IMR-90 (cell line): ENCODE results near the gene PLCXD1. TPM values are rescaled to one million over a fixed set of nuclear protein-coding genes. Genes with fewer than 3 reads are reported as not detected.

Experiments used
- ATAC-seq: fragments of 200-7000 bp; cut with Tn5 transposase; 2 replicates; pipeline ENCODE4 v1.9.1; 2020; ENCODE audit warnings: low read depth, mild to moderate bottlenecking, moderate library complexity
- BruUV-seq: library from RNA; stranded (reverse); fragments of 400-500 nt; replicated peaks from 2 replicates; lab custom pipeline; 2021; lab: Mats Ljungman, UMichigan
- CTCF ChIA-PET: fragments of 300-600 bp; formaldehyde crosslinking; extraction: SDS; loops from one replicate; lab custom pipeline; 2021; ENCODE audit warnings: antibody characterized with exemption; lab: Yijun Ruan, JAX
- POLR2A ChIA-PET: fragments of 300-600 bp; sonication (Branson Sonifier 250); formaldehyde crosslinking; loops from one replicate; lab custom pipeline; 2022; ENCODE audit warnings: antibody characterized with exemption; ENCODE audit not compliant: unreplicated experiment; lab: Charles Lee
- DNase-seq: peaks from one replicate; pipeline ENCODE4 v3.0.0; 2013
- H2AFZ ChIP-seq: replicated peaks from 2 replicates; pipeline ENCODE3; 2013; ENCODE audit warnings: low read length, mild to moderate bottlenecking; ENCODE audit not compliant: poor library complexity
- H2AK5ac ChIP-seq: 2 replicates; pipeline ENCODE4 v1.6.1; 2013; ENCODE audit warnings: low read depth, low read length, inconsistent platforms
- H2AK9ac ChIP-seq: replicated peaks from 2 replicates; pipeline ENCODE3; 2013; ENCODE audit warnings: mild to moderate bottlenecking, low read depth, low read length, moderate library complexity; ENCODE audit not compliant: poor library complexity
- H2BK120ac ChIP-seq: 2 replicates; pipeline ENCODE4 v1.6.1; 2013; ENCODE audit warnings: low read depth, low read length, inconsistent platforms
- H2BK15ac ChIP-seq: 3 replicates; pipeline ENCODE4 v1.6.1; 2013; ENCODE audit warnings: low read depth, low read length, inconsistent platforms
- H2BK20ac ChIP-seq: 2 replicates; pipeline ENCODE4 v1.6.1; 2013; ENCODE audit warnings: low read depth, mild to moderate bottlenecking, inconsistent platforms, low read length, moderate library complexity
- H2BK5ac ChIP-seq: 2 replicates; pipeline ENCODE4 v1.6.1; 2013; ENCODE audit warnings: mild to moderate bottlenecking, low read depth, low read length, inconsistent platforms; ENCODE audit not compliant: poor library complexity, severe bottlenecking
- H3K14ac ChIP-seq: replicated peaks from 2 replicates; pipeline ENCODE4 v1.6.1; 2013; ENCODE audit warnings: low read depth, low read length, inconsistent platforms
- H3K18ac ChIP-seq: 2 replicates; pipeline ENCODE4 v1.6.1; 2013; ENCODE audit warnings: low read depth, low read length, control low read depth
- H3K23ac ChIP-seq: 2 replicates; pipeline ENCODE4 v1.6.1; 2013; ENCODE audit warnings: low read depth, low read length, inconsistent platforms
- H3K27ac ChIP-seq: 2 replicates; pipeline ENCODE4 v1.5.1; 2013; ENCODE audit warnings: mild to moderate bottlenecking, control low read depth, low read length; ENCODE audit not compliant: insufficient read depth
- H3K27me3 ChIP-seq: 2 replicates; pipeline ENCODE4 v1.6.1; 2013; ENCODE audit warnings: low read length; ENCODE audit not compliant: control insufficient read depth, insufficient read depth
- H3K36me3 ChIP-seq: 2 replicates; pipeline ENCODE4 v1.6.1; 2013; ENCODE audit warnings: low read length, mixed read lengths; ENCODE audit not compliant: control insufficient read depth, insufficient read depth
- H3K4ac ChIP-seq: 2 replicates; pipeline ENCODE4 v1.6.1; 2013; ENCODE audit warnings: low read depth, low read length, inconsistent platforms
- H3K4me1 ChIP-seq: 2 replicates; pipeline ENCODE4 v1.6.1; 2013; ENCODE audit warnings: low read length, mixed read lengths; ENCODE audit not compliant: control insufficient read depth, insufficient read depth
- H3K4me2 ChIP-seq: 2 replicates; pipeline ENCODE4 v1.6.1; 2013; ENCODE audit warnings: low read depth, mild to moderate bottlenecking, control low read depth, low read length, moderate library complexity
- H3K4me3 ChIP-seq: 2 replicates; pipeline ENCODE4 v1.5.1; 2013; ENCODE audit warnings: low read depth, mild to moderate bottlenecking, control low read depth, low read length, moderate library complexity; ENCODE audit not compliant: insufficient read depth
- H3K56ac ChIP-seq: 2 replicates; pipeline ENCODE4 v1.6.1; 2013; ENCODE audit warnings: low read length, inconsistent platforms; ENCODE audit not compliant: insufficient read depth; ENCODE audit errors: extremely low read depth
- H3K79me1 ChIP-seq, 2 experiments: 2 replicates each; pipeline ENCODE4 v1.6.1; 2013; ENCODE audit warnings: low read length in 2 of 2, inconsistent platforms in 1 of 2, low read depth in 1 of 2
- H3K9ac ChIP-seq: 2 replicates; pipeline ENCODE4 v1.6.1; 2013; ENCODE audit warnings: low read depth, low read length, control low read depth
- H3K9me1 ChIP-seq: 2 replicates; pipeline ENCODE4 v1.6.1; 2013; ENCODE audit warnings: low read length, inconsistent platforms; ENCODE audit not compliant: insufficient read depth
- H3K9me3 ChIP-seq: 2 replicates; pipeline ENCODE4 v1.6.1; 2013; ENCODE audit warnings: low read length; ENCODE audit not compliant: control insufficient read depth, insufficient read depth
- H4K20me1 ChIP-seq: 2 replicates; pipeline ENCODE4 v1.6.1; 2013; ENCODE audit warnings: low read length, inconsistent platforms; ENCODE audit not compliant: insufficient read depth
- H4K5ac ChIP-seq: 2 replicates; pipeline ENCODE4 v1.6.1; 2013; ENCODE audit warnings: mild to moderate bottlenecking, low read depth, low read length, control low read depth
- H4K8ac ChIP-seq, 2 experiments: 2 replicates each; pipeline ENCODE4 v1.6.1; 2013; ENCODE audit warnings: low read depth in 2 of 2, low read length in 2 of 2, control low read depth in 1 of 2, inconsistent platforms in 1 of 2
- H4K91ac ChIP-seq: 2 replicates; pipeline ENCODE4 v1.6.1; 2013; ENCODE audit warnings: low read depth, low read length, inconsistent platforms; ENCODE audit not compliant: insufficient read depth
- MAZ ChIP-seq: IDR thresholded peaks from 2 replicates; pipeline ENCODE4 v1.6.1; 2012; ENCODE audit warnings: low read depth, mild to moderate bottlenecking, low read length, improper control_type of control experiment, moderate library complexity, borderline replicate concordance
- MXI1 ChIP-seq: IDR thresholded peaks from 2 replicates; pipeline ENCODE4 v1.6.1; 2012; ENCODE audit warnings: low read depth, mild to moderate bottlenecking, low read length, moderate library complexity, borderline replicate concordance
- NFE2L2 ChIP-seq: fragments of 150-350 bp; IDR thresholded peaks from 2 replicates; pipeline ENCODE4 v1.6.1; 2016; ENCODE audit warnings: low read depth, mild to moderate bottlenecking, low read length
- POLR2A ChIP-seq: IDR thresholded peaks from 2 replicates; pipeline ENCODE4 v1.6.1; 2012; ENCODE audit warnings: mild to moderate bottlenecking, low read depth, low read length
- RAD21 ChIP-seq: IDR thresholded peaks from 2 replicates; pipeline ENCODE4 v1.6.1; 2012; ENCODE audit warnings: low read length, improper control_type of control experiment
- RCOR1 ChIP-seq: IDR thresholded peaks from 2 replicates; pipeline ENCODE4 v1.6.1; 2012; ENCODE audit warnings: mild to moderate bottlenecking, low read length, improper control_type of control experiment; ENCODE audit not compliant: insufficient replicate concordance
- RFX5 ChIP-seq: IDR thresholded peaks from 2 replicates; pipeline ENCODE4 v1.8.0; 2012; ENCODE audit warnings: low read depth, mild to moderate bottlenecking, low read length, moderate library complexity
- WGBS, 2 experiments: methylation state at CpG; one replicate each; pipeline versions ENCODE4 v1.1.5 to v1.1.7; 2013; ENCODE audit warnings: missing lambda C conversion rate in 2 of 2; ENCODE audit not compliant: insufficient read length in 1 of 2; ENCODE audit errors: extremely low coverage in 2 of 2; 5-methylcytosine and 5-hydroxymethylcytosine counted together
- dilution Hi-C: fragments of 300-500 bp; cut with HindIII; formaldehyde crosslinking; loops from one replicate; pipeline ENCODE4 v1.14.3; 2018; ENCODE audit warnings: low sequenced_read_pairs; ENCODE audit not compliant: unreplicated experiment
- in situ Hi-C: fragments of 300-500 bp; cut with MboI; formaldehyde crosslinking; loops from 3 replicates; pipeline ENCODE4 v1.14.3; 2019; ENCODE audit warnings: low sequenced_read_pairs, inconsistent platforms, mixed read lengths
- intact Hi-C: fragments of 100-400 bp; cut with micrococcal nuclease; formaldehyde crosslinking; loops from 2 replicates; pipeline ENCODE4 v1.10.0; 2022
- polyA plus RNA-seq, 3 experiments: library from polyadenylated mRNA; depleted of rRNA; stranded (reverse); fragments of >200 nt; gene quantifications; 2 replicates each; pipeline ENCODE4 v1.2.3, GENCODE V29; 2012; ENCODE audit warnings: low replicate concordance in 1 of 3
- total RNA-seq: library from RNA; depleted of rRNA; stranded (reverse); fragments of >200 nt; gene quantifications from 2 replicates; pipeline ENCODE4 v1.2.3, GENCODE V29; 2012
- TF ChIP-seq, protein P1 (sequence below): fragments of 150-350 bp; IDR thresholded peaks from 2 replicates; pipeline ENCODE4 v1.6.1; 2017; ENCODE audit warnings: mild to moderate bottlenecking, antibody characterized with exemption, low read length, low read depth
- TF ChIP-seq, protein P2 (sequence below): conservative IDR thresholded peaks from 2 replicates; pipeline ENCODE4 v1.5.1; 2012; ENCODE audit warnings: mild to moderate bottlenecking, low read depth, low read length, improper control_type of control experiment

PLCXD1 gene
- total and polyA plus RNA-seq, 2 of the 4 experiments (the other 2 are of a cell fraction), result 16.7 to 17.7 TPM

DNA sequence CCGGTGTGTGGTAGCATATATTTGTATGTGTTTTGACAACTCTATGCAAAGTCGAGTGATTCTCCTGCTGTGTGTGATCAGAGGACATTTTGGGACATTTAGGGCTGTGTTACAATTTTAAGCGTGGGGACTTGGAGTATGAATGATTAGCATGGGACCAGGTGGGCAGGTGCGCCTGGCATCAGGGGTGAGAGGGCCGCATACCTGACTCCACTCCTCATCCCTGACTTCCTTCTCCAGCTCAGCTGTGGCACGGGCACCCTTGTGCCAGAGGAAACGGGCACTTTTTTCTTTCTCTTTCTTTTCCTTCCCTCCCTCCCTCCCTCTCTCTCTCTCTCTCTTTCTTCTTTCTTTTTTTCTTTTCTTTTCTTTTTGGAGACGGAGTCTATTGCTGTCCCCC lies 15.7 kb upstream of the PLCXD1 start:
- no TSS peak for BruUV-seq
- POLR2A ChIA-PET, result no interaction called here
- Histone ChIP-seq H2BK20ac (no peak overlapping the region), H4K91ac (no peak overlapping the region), H3K27ac (no peak overlapping the region), H2AK9ac (no peak overlapping the region), H3K27me3 (no peaks in the 10 kb centered on the region), H3K9me3 (no peaks in the 10 kb centered on the region), H2BK5ac (no peak overlapping the region), H3K14ac (no peak overlapping the region), H3K9me1 (no peaks in the 10 kb centered on the region), H2BK120ac (no peak overlapping the region), H3K9ac (no peak overlapping the region), H2BK15ac (no peak overlapping the region), H3K4me2 (no peak overlapping the region), H3K56ac (no peak overlapping the region), H3K79me1 (no peaks in the 10 kb centered on the region), H2AFZ (no peak overlapping the region), H3K18ac (no peak overlapping the region), H2AK5ac (no peak overlapping the region), H3K4ac (no peak overlapping the region), H3K4me1 (no peaks in the 10 kb centered on the region), H4K8ac (no peak overlapping the region), H4K20me1 (no peaks in the 10 kb centered on the region), H3K36me3 (no peaks in the 10 kb centered on the region), H3K4me3 (no peak overlapping the region), H3K23ac (no peak overlapping the region), H4K5ac (no peak overlapping the region)
- CTCF ChIA-PET, result no interaction called here
- ATAC-seq (no peak), DNase-seq (no peak)
- intact Hi-C loops, result no loop called here
- no CpG with 5 or more reads among the region's 8 CpGs for WGBS, 2 experiments
- dilution Hi-C loops, result no loop called here
- in situ Hi-C loops, result no loop called here
- TF ChIP-seq, protein P1, sequence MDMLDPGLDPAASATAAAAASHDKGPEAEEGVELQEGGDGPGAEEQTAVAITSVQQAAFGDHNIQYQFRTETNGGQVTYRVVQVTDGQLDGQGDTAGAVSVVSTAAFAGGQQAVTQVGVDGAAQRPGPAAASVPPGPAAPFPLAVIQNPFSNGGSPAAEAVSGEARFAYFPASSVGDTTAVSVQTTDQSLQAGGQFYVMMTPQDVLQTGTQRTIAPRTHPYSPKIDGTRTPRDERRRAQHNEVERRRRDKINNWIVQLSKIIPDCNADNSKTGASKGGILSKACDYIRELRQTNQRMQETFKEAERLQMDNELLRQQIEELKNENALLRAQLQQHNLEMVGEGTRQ, result no peak
- no peak for TF ChIP-seq RAD21
- no peak for TF ChIP-seq NFE2L2
- TF ChIP-seq POLR2A, result no peak
- TF ChIP-seq, protein P2, sequence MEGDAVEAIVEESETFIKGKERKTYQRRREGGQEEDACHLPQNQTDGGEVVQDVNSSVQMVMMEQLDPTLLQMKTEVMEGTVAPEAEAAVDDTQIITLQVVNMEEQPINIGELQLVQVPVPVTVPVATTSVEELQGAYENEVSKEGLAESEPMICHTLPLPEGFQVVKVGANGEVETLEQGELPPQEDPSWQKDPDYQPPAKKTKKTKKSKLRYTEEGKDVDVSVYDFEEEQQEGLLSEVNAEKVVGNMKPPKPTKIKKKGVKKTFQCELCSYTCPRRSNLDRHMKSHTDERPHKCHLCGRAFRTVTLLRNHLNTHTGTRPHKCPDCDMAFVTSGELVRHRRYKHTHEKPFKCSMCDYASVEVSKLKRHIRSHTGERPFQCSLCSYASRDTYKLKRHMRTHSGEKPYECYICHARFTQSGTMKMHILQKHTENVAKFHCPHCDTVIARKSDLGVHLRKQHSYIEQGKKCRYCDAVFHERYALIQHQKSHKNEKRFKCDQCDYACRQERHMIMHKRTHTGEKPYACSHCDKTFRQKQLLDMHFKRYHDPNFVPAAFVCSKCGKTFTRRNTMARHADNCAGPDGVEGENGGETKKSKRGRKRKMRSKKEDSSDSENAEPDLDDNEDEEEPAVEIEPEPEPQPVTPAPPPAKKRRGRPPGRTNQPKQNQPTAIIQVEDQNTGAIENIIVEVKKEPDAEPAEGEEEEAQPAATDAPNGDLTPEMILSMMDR, result no peak
- no peak for TF ChIP-seq RCOR1
- TF ChIP-seq MAZ, result no peak
- TF ChIP-seq RFX5, result no peak
- TF ChIP-seq MXI1, result no peak
